ENCODE results near the gene SAMD1. TPM values are rescaled to one million over a fixed set of nuclear protein-coding genes. Genes with fewer than 3 reads are reported as not detected.

The SAMD1 gene
- total RNA-seq, 3 donors from 2014 or later (not counting 1 experiment from before 2014, with no cell fraction given), result 30.8 to 33.0 (median 30.9) TPM

DNA sequence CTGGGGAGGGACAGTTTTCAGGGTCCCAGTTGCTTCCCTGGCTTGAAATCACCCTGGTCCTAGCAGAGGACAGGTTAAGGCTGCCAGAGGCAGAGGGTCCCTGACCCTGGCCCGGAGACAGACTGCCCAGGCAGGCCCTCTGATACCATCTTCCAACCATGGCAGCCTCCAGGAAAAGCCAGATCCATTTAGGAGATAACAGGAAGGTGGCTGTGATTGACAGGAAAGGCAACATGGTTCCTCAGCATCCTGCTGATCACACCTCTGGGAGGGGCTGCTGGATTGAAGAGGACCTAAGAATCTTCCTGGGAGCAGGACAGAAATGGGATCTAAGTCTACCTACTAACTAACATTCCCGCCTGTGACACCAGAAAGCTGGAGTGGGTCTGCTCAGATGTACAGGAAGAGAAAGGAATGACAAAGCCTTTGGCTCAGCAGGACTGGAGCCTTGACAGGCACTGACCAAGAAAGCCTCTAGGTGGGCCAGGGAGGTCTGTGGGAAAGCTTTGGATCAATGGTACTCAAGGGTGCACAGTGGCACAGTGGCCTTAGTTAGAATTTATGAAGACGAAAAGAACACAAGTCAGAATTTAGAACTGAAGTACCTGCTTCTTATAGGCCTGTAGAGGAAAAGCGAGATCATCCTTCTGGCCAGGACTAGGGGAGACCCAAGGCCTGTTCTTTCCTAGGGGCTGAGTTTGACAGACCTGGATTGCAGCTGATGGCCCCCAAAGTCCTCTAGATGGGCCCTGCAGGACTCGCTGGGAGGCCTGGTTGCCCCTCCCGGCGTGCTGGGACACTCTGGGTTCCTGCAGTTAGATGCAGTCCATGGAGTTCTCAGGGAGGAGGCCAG, 29.3 kb upstream of the SAMD1 start:
- TF ChIP-seq, protein P1, sequence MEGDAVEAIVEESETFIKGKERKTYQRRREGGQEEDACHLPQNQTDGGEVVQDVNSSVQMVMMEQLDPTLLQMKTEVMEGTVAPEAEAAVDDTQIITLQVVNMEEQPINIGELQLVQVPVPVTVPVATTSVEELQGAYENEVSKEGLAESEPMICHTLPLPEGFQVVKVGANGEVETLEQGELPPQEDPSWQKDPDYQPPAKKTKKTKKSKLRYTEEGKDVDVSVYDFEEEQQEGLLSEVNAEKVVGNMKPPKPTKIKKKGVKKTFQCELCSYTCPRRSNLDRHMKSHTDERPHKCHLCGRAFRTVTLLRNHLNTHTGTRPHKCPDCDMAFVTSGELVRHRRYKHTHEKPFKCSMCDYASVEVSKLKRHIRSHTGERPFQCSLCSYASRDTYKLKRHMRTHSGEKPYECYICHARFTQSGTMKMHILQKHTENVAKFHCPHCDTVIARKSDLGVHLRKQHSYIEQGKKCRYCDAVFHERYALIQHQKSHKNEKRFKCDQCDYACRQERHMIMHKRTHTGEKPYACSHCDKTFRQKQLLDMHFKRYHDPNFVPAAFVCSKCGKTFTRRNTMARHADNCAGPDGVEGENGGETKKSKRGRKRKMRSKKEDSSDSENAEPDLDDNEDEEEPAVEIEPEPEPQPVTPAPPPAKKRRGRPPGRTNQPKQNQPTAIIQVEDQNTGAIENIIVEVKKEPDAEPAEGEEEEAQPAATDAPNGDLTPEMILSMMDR (IDR thresholded peaks at IDR 0.05), result no peak
- Histone ChIP-seq H3K4me1 (ENCODE audit: control insufficient read depth, insufficient read depth, low read length) (peaks cover 31% of the 10 kb centered on the region), H3K4me3 (ENCODE audit: low read length) (no peak overlapping the region), H3K9me3 (ENCODE audit: control insufficient read depth, insufficient read depth, low read length) (no peaks in the 10 kb centered on the region), H3K27ac (ENCODE audit: low read length) (no peak overlapping the region), H3K27me3 (ENCODE audit: control insufficient read depth, insufficient read depth, low read length) (no peaks in the 10 kb centered on the region), H3K36me3 (ENCODE audit: control insufficient read depth, insufficient read depth, low read length) (no peaks in the 10 kb centered on the region)
- H3K9me3 Mint-ChIP-seq, result no peaks in the 10 kb centered on the region
- peak overlapping the region; percentile 94 to 97 for H3K27ac Mint-ChIP-seq
- ATAC-seq (no peak), DNase-seq (no peak)
- 98% methylated on average over 7 of the region's 7 CpGs for WGBS (ENCODE audit: insufficient coverage)
- no peaks in the 10 kb centered on the region for H3K27me3 Mint-ChIP-seq (ENCODE audit: low read depth in 2 of 2)
- no peak overlapping the region for H3K4me3 Mint-ChIP-seq
- no peaks in the 10 kb centered on the region for H3K36me3 Mint-ChIP-seq
- intact Hi-C loops (cut with micrococcal nuclease), result loop anchor here (2.0 to 5.0 kb wide), 2 partner anchors 29 to 38 kb away; partner anchors contain the start of gene SAMD1
- peaks cover 26 to 27% of the 10 kb centered on the region in 2 donors for H3K4me1 Mint-ChIP-seq

DNA sequence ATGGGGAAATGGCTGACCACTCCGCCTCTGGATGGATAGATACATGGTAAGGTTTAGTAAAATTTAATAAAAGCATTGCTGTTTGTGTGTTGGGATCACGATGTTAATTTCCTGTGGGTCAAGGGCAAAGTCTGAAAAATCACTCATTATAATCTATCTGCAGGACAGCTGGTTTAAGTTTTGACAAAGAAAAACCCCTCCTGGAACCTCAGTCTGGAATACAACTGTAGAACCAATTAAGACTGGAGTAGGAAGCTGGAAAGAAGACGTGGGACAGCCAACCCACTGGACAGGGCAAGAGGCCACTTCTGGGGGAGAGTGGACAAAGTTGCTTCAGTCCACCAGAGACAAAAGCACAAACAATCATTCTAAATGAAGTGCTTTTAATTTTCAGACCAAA, 28.6 kb upstream of the SAMD1 start:
- H3K36me3 Mint-ChIP-seq, result no peaks in the 10 kb centered on the region
- H3K4me1 ChIP-seq (ENCODE audit: control insufficient read depth, insufficient read depth, low read length), result peaks cover 39% of the 10 kb centered on the region
- no peaks in the 10 kb centered on the region for H3K9me3 ChIP-seq (ENCODE audit: control insufficient read depth, insufficient read depth, low read length)
- intact Hi-C loops (cut with micrococcal nuclease), result loop anchor here (2.0 to 5.0 kb wide), 2 partner anchors 28 to 37 kb away; partner anchors contain the start of gene SAMD1
- H3K4me3 Mint-ChIP-seq, result peak overlapping the region; percentile 97
- DNase-seq (no peak), ATAC-seq (no peak)
- H3K27ac ChIP-seq (ENCODE audit: low read length), result peak overlapping the region; percentile 99
- peaks cover 27 to 31% of the 10 kb centered on the region in 2 donors for H3K4me1 Mint-ChIP-seq
- WGBS (ENCODE audit: insufficient coverage), result 84% methylated on average over 3 of the region's 3 CpGs
- H3K4me3 ChIP-seq (ENCODE audit: low read length), result no peak overlapping the region
- no peaks in the 10 kb centered on the region for H3K36me3 ChIP-seq (ENCODE audit: control insufficient read depth, insufficient read depth, low read length)
- H3K9me3 Mint-ChIP-seq, result no peaks in the 10 kb centered on the region
- TF ChIP-seq, protein P1 (IDR thresholded peaks at IDR 0.05), result no peak
- no peaks in the 10 kb centered on the region for H3K27me3 Mint-ChIP-seq (ENCODE audit: low read depth in 2 of 2)
- H3K27ac Mint-ChIP-seq, result peak overlapping the region; percentile 94 to 97
- H3K27me3 ChIP-seq (ENCODE audit: control insufficient read depth, insufficient read depth, low read length), result no peaks in the 10 kb centered on the region

- Mint-ChIP-seq H3K27ac (peak overlapping the region; percentile 94 to 97), H3K4me3 (peak overlapping the region; percentile 97), H3K4me1 (peaks cover 27 to 36% of the 10 kb centered on the region in 2 donors), H3K36me3 (no peaks in the 10 kb centered on the region), H3K9me3 (no peaks in the 10 kb centered on the region), H3K27me3 (ENCODE audit: low read depth in 2 of 2) (no peaks in the 10 kb centered on the region)
- DNase-seq (peak; percentile 64 to 79), ATAC-seq (peak; percentile 39 to 53 (median 48))
- H3K27ac ChIP-seq (ENCODE audit: low read length), result peak overlapping the region; percentile 99
- H3K4me3 ChIP-seq (ENCODE audit: low read length), result peak overlapping the region; percentile 60
- WGBS (ENCODE audit: insufficient coverage), result 3% methylated on average over 61 of the region's 61 CpGs
- H3K4me1 ChIP-seq (ENCODE audit: control insufficient read depth, insufficient read depth, low read length), result peaks cover 45% of the 10 kb centered on the region
- no peaks in the 10 kb centered on the region for H3K36me3 ChIP-seq (ENCODE audit: control insufficient read depth, insufficient read depth, low read length)
- TF ChIP-seq, protein P1 (IDR thresholded peaks at IDR 0.05), result no peak
- intact Hi-C loops (cut with micrococcal nuclease), result loop anchor here (1.0 to 5.0 kb wide), 3 partner anchors 18 to 36 kb away; partner anchors contain the start of genes ASF1B and SAMD1
- no peaks in the 10 kb centered on the region for H3K9me3 ChIP-seq (ENCODE audit: control insufficient read depth, insufficient read depth, low read length)
- H3K27me3 ChIP-seq (ENCODE audit: control insufficient read depth, insufficient read depth, low read length), result no peaks in the 10 kb centered on the region
Observed at GRCh38 chr19:14118165-14119051, 27.9 kb upstream of the SAMD1 start.
